Keratinocyte (primary cell): Measurements from ENCODE around the gene KRTAP2-3. TPM values are rescaled to one million over a fixed set of nuclear protein-coding genes. Genes with fewer than 3 reads are reported as not detected.

Experiments used
- DNase-seq: peaks from one replicate; pipeline ENCODE4 v3.0.0-alpha.2; 2011; ENCODE audit warnings: low read depth, missing footprints, low spot score
- FAIRE-seq: peaks from 2 replicates; lab custom pipeline; 2011; peaks lifted over from hg19 to GRCh38; lab: Jason Lieb, UNC
- H2AFZ ChIP-seq: 2 replicates; pipeline ENCODE4 v1.6.0; 2012; ENCODE audit warnings: low read length, control low read depth, inconsistent platforms; ENCODE audit not compliant: control insufficient read depth
- H3K27ac ChIP-seq: 2 replicates; pipeline ENCODE4 v1.5.1; 2011; ENCODE audit warnings: low read length; ENCODE audit not compliant: control insufficient read depth, insufficient read depth
- H3K27me3 ChIP-seq: 3 replicates; pipeline ENCODE4 v1.6.0; 2011; ENCODE audit warnings: low read length; ENCODE audit not compliant: control insufficient read depth, insufficient read depth; ENCODE audit errors: extremely low read depth
- H3K36me3 ChIP-seq, 2 experiments: 2 replicates in 1 of 2; 3 replicates in 1 of 2; pipeline ENCODE4 v1.5.1; 2011; ENCODE audit warnings: low read length in 2 of 2, mild to moderate bottlenecking in 1 of 2; ENCODE audit not compliant: control insufficient read depth in 2 of 2, insufficient read depth in 2 of 2; ENCODE audit errors: extremely low read depth in 1 of 2
- H3K4me1 ChIP-seq: 3 replicates; pipeline ENCODE4 v1.5.1; 2011; ENCODE audit warnings: low read length; ENCODE audit not compliant: control insufficient read depth, insufficient read depth; ENCODE audit errors: extremely low read depth
- H3K4me2 ChIP-seq: 3 replicates; pipeline ENCODE4 v1.6.0; 2011; ENCODE audit warnings: low read depth, low read length; ENCODE audit not compliant: control insufficient read depth, insufficient read depth; ENCODE audit errors: extremely low read depth
- H3K4me3 ChIP-seq, 3 experiments: fragments of 200-600 bp in 1 of 3; sonication (generic) in 1 of 3; 2 replicates in 2 of 3; 3 replicates in 1 of 3; pipeline ENCODE4 v1.5.1; 2011 to 2016; ENCODE audit warnings: low read length in 3 of 3, mild to moderate bottlenecking in 3 of 3, control low read depth in 2 of 3, inconsistent platforms in 1 of 3, low read depth in 1 of 3, mixed read lengths in 1 of 3, mixed run types in 1 of 3, moderate library complexity in 1 of 3; ENCODE audit not compliant: control insufficient read depth in 2 of 3, insufficient read depth in 2 of 3; ENCODE audit errors: extremely low read depth in 1 of 3
- H3K79me2 ChIP-seq: 2 replicates; pipeline ENCODE4 v1.6.0; 2012; ENCODE audit warnings: low read length; ENCODE audit not compliant: control insufficient read depth, insufficient read depth
- H3K9ac ChIP-seq: 3 replicates; pipeline ENCODE4 v1.6.0; 2011; ENCODE audit warnings: low read length; ENCODE audit not compliant: control insufficient read depth, insufficient read depth; ENCODE audit errors: extremely low read depth
- H3K9me1 ChIP-seq: 3 replicates; pipeline ENCODE4 v1.6.0; 2011; ENCODE audit warnings: low read length; ENCODE audit not compliant: control insufficient read depth, insufficient read depth; ENCODE audit errors: extremely low read depth
- H3K9me3 ChIP-seq: 2 replicates; pipeline ENCODE4 v1.5.1; 2012; ENCODE audit warnings: low read depth, low read length; ENCODE audit not compliant: control insufficient read depth
- H4K20me1 ChIP-seq: 3 replicates; pipeline ENCODE4 v1.6.0; 2011; ENCODE audit warnings: low read length; ENCODE audit not compliant: control insufficient read depth, insufficient read depth; ENCODE audit errors: extremely low read depth
- EZH2 ChIP-seq: IDR thresholded peaks from one replicate; pipeline ENCODE4 v1.6.1; 2012; ENCODE audit warnings: inconsistent platforms, mild to moderate bottlenecking, low read length, moderate library complexity
- dilution Hi-C: fragments of 300-500 bp; cut with MboI; formaldehyde crosslinking; loops from one replicate; pipeline ENCODE4 v1.7.0; 2020; ENCODE audit warnings: low sequenced_read_pairs; ENCODE audit not compliant: extremely low pct_ligation_motif_present
- polyA plus RNA-seq, 5 experiments: library from polyadenylated mRNA; depleted of rRNA in 3 of 5; stranded (reverse) in 3 of 5; stranded (forward) in 1 of 5; unstranded in 1 of 5; fragments of >200 nt; gene quantifications; 1 replicate in 1 of 5; 2 replicates in 3 of 5; 3 replicates in 1 of 5; pipeline versions ENCODE4 v1.2.1 to v1.2.3, GENCODE V29; 2011 to 2012; ENCODE audit warnings: missing spikeins in 2 of 5, low read depth in 1 of 5, low replicate concordance in 1 of 5
- TF ChIP-seq, protein P1 (sequence below), 3 experiments: IDR thresholded peaks in 1 of 3; conservative IDR thresholded peaks in 1 of 3; optimal IDR thresholded peaks in 1 of 3; 2 replicates in 2 of 3; 3 replicates in 1 of 3; pipeline versions ENCODE3 to v1.5.1; 2011; ENCODE audit warnings: low read length in 3 of 3, mild to moderate bottlenecking in 3 of 3, moderate library complexity in 2 of 3, control low read depth in 1 of 3, inconsistent platforms in 1 of 3; ENCODE audit not compliant: insufficient read depth in 2 of 3; ENCODE audit errors: extremely low read depth in 1 of 3

Gene KRTAP2-3
- polyA plus RNA-seq, 1 donor (not counting 4 experiments of a cell fraction or from before 2014, with no cell fraction given): 8.4 TPM

GRCh38 chr17:41082626-41083025 is 22.7 kb upstream of the KRTAP2-3 start:
- H3K4me2 ChIP-seq: peak overlapping the region; percentile 14
- H3K27ac ChIP-seq: peak overlapping the region; percentile 34
- no peak overlapping the region for H3K4me3 ChIP-seq
- H3K36me3 ChIP-seq: no peaks in the 10 kb centered on the region
- H3K79me2 ChIP-seq: no peaks in the 10 kb centered on the region
- no peaks in the 10 kb centered on the region for H3K9me1 ChIP-seq
- no peak overlapping the region for H3K9ac ChIP-seq
- TF ChIP-seq, protein P1, sequence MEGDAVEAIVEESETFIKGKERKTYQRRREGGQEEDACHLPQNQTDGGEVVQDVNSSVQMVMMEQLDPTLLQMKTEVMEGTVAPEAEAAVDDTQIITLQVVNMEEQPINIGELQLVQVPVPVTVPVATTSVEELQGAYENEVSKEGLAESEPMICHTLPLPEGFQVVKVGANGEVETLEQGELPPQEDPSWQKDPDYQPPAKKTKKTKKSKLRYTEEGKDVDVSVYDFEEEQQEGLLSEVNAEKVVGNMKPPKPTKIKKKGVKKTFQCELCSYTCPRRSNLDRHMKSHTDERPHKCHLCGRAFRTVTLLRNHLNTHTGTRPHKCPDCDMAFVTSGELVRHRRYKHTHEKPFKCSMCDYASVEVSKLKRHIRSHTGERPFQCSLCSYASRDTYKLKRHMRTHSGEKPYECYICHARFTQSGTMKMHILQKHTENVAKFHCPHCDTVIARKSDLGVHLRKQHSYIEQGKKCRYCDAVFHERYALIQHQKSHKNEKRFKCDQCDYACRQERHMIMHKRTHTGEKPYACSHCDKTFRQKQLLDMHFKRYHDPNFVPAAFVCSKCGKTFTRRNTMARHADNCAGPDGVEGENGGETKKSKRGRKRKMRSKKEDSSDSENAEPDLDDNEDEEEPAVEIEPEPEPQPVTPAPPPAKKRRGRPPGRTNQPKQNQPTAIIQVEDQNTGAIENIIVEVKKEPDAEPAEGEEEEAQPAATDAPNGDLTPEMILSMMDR (optimal IDR thresholded peaks at IDR 0.05 in 1 of 3, IDR thresholded peaks at IDR 0.05 in 1 of 3, conservative IDR thresholded peaks at IDR 0.05 in 1 of 3; ENCODE audit: extremely low read depth in 1 of 3, insufficient read depth in 2 of 3, low read length in 3 of 3): no peak
- no peak for TF ChIP-seq EZH2
- DNase-seq (no peak), FAIRE-seq (peak; percentile 66)
- no peak overlapping the region for H2AFZ ChIP-seq
- H4K20me1 ChIP-seq: no peaks in the 10 kb centered on the region
- H3K4me1 ChIP-seq: peaks cover 15% of the 10 kb centered on the region
- H3K9me3 ChIP-seq: no peaks in the 10 kb centered on the region
- no peaks in the 10 kb centered on the region for H3K27me3 ChIP-seq
- dilution Hi-C loops: no loop called here

GRCh38 chr17:41076788-41077187 is 16.9 kb upstream of the KRTAP2-3 start:
- no peaks in the 10 kb centered on the region for H3K9me1 ChIP-seq
- H3K4me3 ChIP-seq: no peak overlapping the region
- no peaks in the 10 kb centered on the region for H3K79me2 ChIP-seq
- TF ChIP-seq, protein P1 (optimal IDR thresholded peaks at IDR 0.05 in 1 of 3, IDR thresholded peaks at IDR 0.05 in 1 of 3, conservative IDR thresholded peaks at IDR 0.05 in 1 of 3; ENCODE audit: extremely low read depth in 1 of 3, insufficient read depth in 2 of 3, low read length in 3 of 3): no peak
- TF ChIP-seq EZH2: no peak
- H3K27ac ChIP-seq: no peak overlapping the region
- dilution Hi-C loops: no loop called here
- no peak overlapping the region for H3K9ac ChIP-seq
- H3K9me3 ChIP-seq: no peaks in the 10 kb centered on the region
- H4K20me1 ChIP-seq: no peaks in the 10 kb centered on the region
- FAIRE-seq (no peak), DNase-seq (no peak)
- H3K4me2 ChIP-seq: no peak overlapping the region
- no peaks in the 10 kb centered on the region for H3K36me3 ChIP-seq
- no peaks in the 10 kb centered on the region for H3K4me1 ChIP-seq
- no peaks in the 10 kb centered on the region for H3K27me3 ChIP-seq
- no peak overlapping the region for H2AFZ ChIP-seq
